NB4 (cell line): ENCODE measurements around the gene UNC119B.

Experiments
- CTCF ChIP-seq: IDR thresholded peaks from one replicate; pipeline ENCODE4 v1.5.1; 2012; ENCODE audit warnings: low read depth, low read length
- POLR2A ChIP-seq: IDR thresholded peaks from 2 replicates; pipeline ENCODE4 v1.6.1; 2011; ENCODE audit warnings: mild to moderate bottlenecking; ENCODE audit not compliant: insufficient read length; ENCODE audit errors: extremely low read depth

GRCh38 chr12:120674097-120674636, 36.1 kb upstream of the UNC119B start:
- TF ChIP-seq CTCF (no peak), POLR2A (no peak)
